Lower lobe of right lung (tissue), 2 donors: ENCODE results near the gene FEZ2. TPM values are rescaled to one million over a fixed set of nuclear protein-coding genes. Genes with fewer than 3 reads are reported as not detected.
A peak's percentile ranks its signal among the peaks of the same experiment; 100 is the strongest.

Experiments used
- ATAC-seq, 2 donors: fragments of 200-7000 bp; cut with Tn5 transposase; one replicate each; pipeline ENCODE4 v1.9.1; 2020 to 2022; ENCODE audit warnings: mild to moderate bottlenecking in 2 of 2, moderate library complexity in 2 of 2
- DNase-seq: peaks from one replicate; pipeline ENCODE4 v3.0.0-alpha.2; 2020
- H3K27ac ChIP-seq: fragments of 200-600 bp; one replicate; pipeline ENCODE4 v1.8.0; 2022
- H3K27me3 ChIP-seq: fragments of 200-600 bp; one replicate; pipeline ENCODE4 v1.8.0; 2022; ENCODE audit warnings: low read depth
- H3K36me3 ChIP-seq: fragments of 200-600 bp; one replicate; pipeline ENCODE4 v1.8.0; 2022; ENCODE audit warnings: mild to moderate bottlenecking
- H3K4me1 ChIP-seq: fragments of 200-600 bp; one replicate; pipeline ENCODE4 v1.8.0; 2022
- H3K4me3 ChIP-seq: fragments of 200-600 bp; one replicate; pipeline ENCODE4 v1.8.0; 2022; ENCODE audit warnings: mild to moderate bottlenecking
- H3K9me3 ChIP-seq: fragments of 200-600 bp; one replicate; pipeline ENCODE4 v1.8.0; 2022
- intact Hi-C: fragments of 100-400 bp; cut with DNase I; formaldehyde crosslinking; loops from one replicate; pipeline ENCODE4 v1.11.0; 2022
- total RNA-seq: library from RNA; stranded (reverse); fragmentation: NEBNext Ultra II Directional; extraction: Animal tissue kit (Norgen Biotek cat#: 25700); gene quantifications from one replicate; pipeline ENCODE4 v1.2.1, GENCODE V29; 2021
- TF ChIP-seq, protein P1 (sequence below): fragments of 200-600 bp; IDR thresholded peaks from one replicate; pipeline ENCODE4 v1.8.0; 2022; ENCODE audit warnings: antibody characterized with exemption, mild to moderate bottlenecking
- donor health status: DM: no; HTN: yes; CAD: no; lungs with severe emphysema.

The FEZ2 gene
- total RNA-seq, 1 donor from 2014 or later: 44.0 TPM

DNA sequence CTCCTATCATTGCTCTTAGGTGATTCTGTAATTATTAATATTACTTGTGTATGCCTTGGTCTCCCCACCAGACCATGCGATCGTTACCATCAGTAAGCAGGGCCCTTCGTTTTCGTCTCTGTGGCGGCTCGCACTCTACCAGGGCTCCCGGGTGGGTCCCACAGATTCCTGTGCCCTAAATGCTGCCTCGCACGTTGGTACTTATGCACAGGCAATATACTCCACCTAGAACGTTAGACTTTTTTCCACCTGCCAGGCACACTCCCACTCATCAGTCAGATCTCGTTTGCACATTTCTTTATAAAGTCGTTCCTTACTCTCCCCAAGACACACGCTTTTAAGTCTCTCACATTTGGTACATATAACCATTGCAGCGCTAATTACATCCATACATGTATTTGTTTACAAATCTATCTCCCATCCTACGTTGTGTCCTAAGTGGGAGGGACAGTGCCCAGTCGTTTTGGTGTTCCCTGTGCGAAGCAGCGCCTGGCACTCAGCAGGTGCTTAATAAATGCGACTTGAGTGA lies 901 bp downstream of the FEZ2 start:
- DNase-seq (no peak), ATAC-seq (no peak)
- Histone ChIP-seq H3K9me3 (no peaks in the 10 kb centered on the region), H3K27ac (peak overlapping the region; percentile 97), H3K4me3 (peak overlapping the region; percentile 99), H3K27me3 (no peaks in the 10 kb centered on the region), H3K4me1 (peaks cover 24% of the 10 kb centered on the region), H3K36me3 (no peaks in the 10 kb centered on the region)
- TF ChIP-seq, protein P1, sequence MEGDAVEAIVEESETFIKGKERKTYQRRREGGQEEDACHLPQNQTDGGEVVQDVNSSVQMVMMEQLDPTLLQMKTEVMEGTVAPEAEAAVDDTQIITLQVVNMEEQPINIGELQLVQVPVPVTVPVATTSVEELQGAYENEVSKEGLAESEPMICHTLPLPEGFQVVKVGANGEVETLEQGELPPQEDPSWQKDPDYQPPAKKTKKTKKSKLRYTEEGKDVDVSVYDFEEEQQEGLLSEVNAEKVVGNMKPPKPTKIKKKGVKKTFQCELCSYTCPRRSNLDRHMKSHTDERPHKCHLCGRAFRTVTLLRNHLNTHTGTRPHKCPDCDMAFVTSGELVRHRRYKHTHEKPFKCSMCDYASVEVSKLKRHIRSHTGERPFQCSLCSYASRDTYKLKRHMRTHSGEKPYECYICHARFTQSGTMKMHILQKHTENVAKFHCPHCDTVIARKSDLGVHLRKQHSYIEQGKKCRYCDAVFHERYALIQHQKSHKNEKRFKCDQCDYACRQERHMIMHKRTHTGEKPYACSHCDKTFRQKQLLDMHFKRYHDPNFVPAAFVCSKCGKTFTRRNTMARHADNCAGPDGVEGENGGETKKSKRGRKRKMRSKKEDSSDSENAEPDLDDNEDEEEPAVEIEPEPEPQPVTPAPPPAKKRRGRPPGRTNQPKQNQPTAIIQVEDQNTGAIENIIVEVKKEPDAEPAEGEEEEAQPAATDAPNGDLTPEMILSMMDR: no peak
- intact Hi-C loops: no loop called here

DNA sequence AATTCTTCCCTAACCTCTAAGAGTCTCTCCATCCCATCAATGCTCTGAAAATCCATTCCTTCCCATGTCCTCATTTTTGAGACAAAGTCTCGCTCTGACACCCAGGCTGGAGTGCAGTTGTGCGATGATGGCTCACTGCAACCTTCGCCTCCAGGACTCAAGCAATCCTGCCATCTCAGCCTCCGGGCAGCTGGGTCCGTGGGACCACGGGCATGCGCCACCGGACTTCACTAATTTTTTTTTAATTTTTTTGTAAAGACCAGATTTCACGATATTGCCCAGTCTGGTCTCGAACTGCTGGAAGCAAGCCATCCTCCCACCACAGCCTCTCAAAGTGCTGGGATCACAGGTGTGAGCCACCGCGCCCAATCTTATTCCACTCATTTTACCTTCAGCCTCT lies 1.6 kb downstream of the FEZ2 start:
- DNase-seq (no peak), ATAC-seq (no peak)
- H3K4me1 ChIP-seq: peaks cover 24% of the 10 kb centered on the region
- peak overlapping the region; percentile 99 for H3K4me3 ChIP-seq
- H3K27ac ChIP-seq: no peak overlapping the region
- no peaks in the 10 kb centered on the region for H3K9me3 ChIP-seq
- H3K36me3 ChIP-seq: no peaks in the 10 kb centered on the region
- TF ChIP-seq, protein P1: no peak
- H3K27me3 ChIP-seq: no peaks in the 10 kb centered on the region
- intact Hi-C loops: no loop called here

GRCh38 chr2:36594849-36595248 lies 3.1 kb downstream of the FEZ2 start:
- Histone ChIP-seq H3K36me3 (peaks cover 10% of the 10 kb centered on the region), H3K27me3 (no peaks in the 10 kb centered on the region), H3K4me3 (no peak overlapping the region), H3K27ac (no peak overlapping the region), H3K4me1 (peaks cover 26% of the 10 kb centered on the region), H3K9me3 (no peaks in the 10 kb centered on the region)
- TF ChIP-seq, protein P1: no peak
- intact Hi-C loops: no loop called here
- no peak for ATAC-seq
- no peak for DNase-seq

- Histone ChIP-seq H3K4me1 (peaks cover 12% of the 10 kb centered on the region), H3K36me3 (peaks cover 51% of the 10 kb centered on the region), H3K27me3 (no peaks in the 10 kb centered on the region), H3K27ac (no peak overlapping the region), H3K9me3 (no peaks in the 10 kb centered on the region), H3K4me3 (no peak overlapping the region)
- DNase-seq (no peak), ATAC-seq (no peak)
- TF ChIP-seq, protein P1: no peak
- intact Hi-C loops: no loop called here
These were observed 8.7 kb downstream of the FEZ2 start for GRCh38 chr2:36589230-36589630.

GRCh38 chr2:36587556-36587955 lies 10.4 kb downstream of the FEZ2 start:
- H3K27me3 ChIP-seq: no peaks in the 10 kb centered on the region
- ATAC-seq (no peak), DNase-seq (no peak)
- H3K9me3 ChIP-seq: no peaks in the 10 kb centered on the region
- TF ChIP-seq, protein P1: no peak
- H3K4me1 ChIP-seq: peaks cover 12% of the 10 kb centered on the region
- peaks cover 65% of the 10 kb centered on the region for H3K36me3 ChIP-seq
- H3K4me3 ChIP-seq: no peak overlapping the region
- intact Hi-C loops: no loop called here
- no peak overlapping the region for H3K27ac ChIP-seq
